Natural killer cell (primary cell): ENCODE measurements around the gene TGFBR2. TPM values are rescaled to one million over a fixed set of nuclear protein-coding genes. Genes with fewer than 3 reads are reported as not detected.

Experiments used
- ATAC-seq, 3 donors: fragments of 150-1000 bp in 2 of 3; fragments of 200-7000 bp in 1 of 3; cut with Tn5 transposase; 1 replicate in 1 of 3; 2 replicates in 2 of 3; pipeline ENCODE4 v1.10.0; 2021; ENCODE audit warnings: mild to moderate bottlenecking in 2 of 3, moderate library complexity in 2 of 3
- DNase-seq, 2 donors: peaks; one replicate each; pipeline versions ENCODE4 v3.0.0 to v3.0.0-alpha.2; 2013 to 2021; ENCODE audit warnings: mixed read lengths in 1 of 2
- H3K27ac ChIP-seq: one replicate; pipeline ENCODE4 v1.5.1; 2013; ENCODE audit warnings: mild to moderate bottlenecking, low read length
- H3K27me3 ChIP-seq: one replicate; pipeline ENCODE4 v1.6.1; 2013; ENCODE audit warnings: low read length; ENCODE audit not compliant: control insufficient read depth, insufficient read depth
- H3K36me3 ChIP-seq: one replicate; pipeline ENCODE4 v1.6.1; 2013; ENCODE audit warnings: low read length; ENCODE audit not compliant: control insufficient read depth, insufficient read depth
- H3K4me1 ChIP-seq: one replicate; pipeline ENCODE4 v1.6.1; 2013; ENCODE audit warnings: low read length; ENCODE audit not compliant: control insufficient read depth, insufficient read depth
- H3K4me3 ChIP-seq: one replicate; pipeline ENCODE4 v1.5.1; 2013; ENCODE audit warnings: low read length
- H3K9me3 ChIP-seq: one replicate; pipeline ENCODE4 v1.6.1; 2013; ENCODE audit warnings: low read length; ENCODE audit not compliant: control insufficient read depth, insufficient read depth
- H3K27ac Mint-ChIP-seq, 2 donors: one replicate each; pipeline ENCODE4 v1.8.0; 2022; ENCODE audit warnings: mild to moderate bottlenecking in 2 of 2, mixed read lengths in 2 of 2, moderate library complexity in 1 of 2
- H3K27me3 Mint-ChIP-seq, 2 donors: one replicate each; pipeline ENCODE4 v1.8.0; 2022; ENCODE audit warnings: low read depth in 2 of 2, mixed read lengths in 2 of 2
- H3K36me3 Mint-ChIP-seq: one replicate; pipeline ENCODE4 v1.8.0; 2022; ENCODE audit warnings: mixed read lengths
- H3K4me1 Mint-ChIP-seq, 2 donors: one replicate each; pipeline ENCODE4 v1.8.0; 2022; ENCODE audit warnings: mixed read lengths in 2 of 2
- H3K4me3 Mint-ChIP-seq: one replicate; pipeline ENCODE4 v1.8.0; 2022; ENCODE audit warnings: mild to moderate bottlenecking, moderate library complexity, mixed read lengths
- H3K9me3 Mint-ChIP-seq, 2 donors: one replicate each; pipeline ENCODE4 v1.8.0; 2022; ENCODE audit warnings: mixed read lengths in 2 of 2
- CTCF ChIP-seq: fragments of 200-600 bp; IDR thresholded peaks from one replicate; pipeline ENCODE4 v1.8.0; 2022; ENCODE audit warnings: antibody characterized with exemption
- WGBS: methylation state at CpG from one replicate; pipeline ENCODE4 v1.1.7; 2013; ENCODE audit warnings: missing lambda C conversion rate; ENCODE audit not compliant: insufficient coverage; 5-methylcytosine and 5-hydroxymethylcytosine counted together
- intact Hi-C: fragments of 100-400 bp; cut with micrococcal nuclease; formaldehyde crosslinking; loops from one replicate; pipeline ENCODE4 v1.14.2; 2022
- total RNA-seq, 4 donors: library from RNA; stranded (reverse); fragments of 120-200 nt in 1 of 4; gene quantifications; one replicate each; pipeline versions ENCODE4 v1.2.3 to v1.2.4, GENCODE V29; 2013 to 2022

TGFBR2 gene
- total RNA-seq, 3 donors from 2014 or later (not counting 1 experiment from before 2014, with no cell fraction given): 70.4 to 113 (median 99.3) TPM

- no peak for TF ChIP-seq CTCF
- Histone ChIP-seq H3K4me3 (no peak overlapping the region), H3K36me3 (peaks cover 82% of the 10 kb centered on the region), H3K4me1 (peaks cover 10% of the 10 kb centered on the region), H3K9me3 (no peaks in the 10 kb centered on the region), H3K27ac (no peak overlapping the region), H3K27me3 (no peaks in the 10 kb centered on the region)
- Mint-ChIP-seq H3K27me3 (no peaks in the 10 kb centered on the region), H3K4me1 (peaks cover 79 to 88% of the 10 kb centered on the region in 2 donors), H3K9me3 (no peaks in the 10 kb centered on the region), H3K36me3 (peaks cover 43% of the 10 kb centered on the region), H3K27ac (peak overlapping the region; percentile 80 to 84), H3K4me3 (no peak overlapping the region)
- DNase-seq: no peak
- intact Hi-C loops: no loop called here
- 96% methylated on average over 4 of the region's 4 CpGs for WGBS
- ATAC-seq: no peak
Observed at GRCh38 chr3:30676424-30677346, 70.3 kb downstream of the TGFBR2 start.

GRCh38 chr3:30677347-30677685 is 70.9 kb downstream of the TGFBR2 start:
- H3K27ac ChIP-seq: no peak overlapping the region

DNA sequence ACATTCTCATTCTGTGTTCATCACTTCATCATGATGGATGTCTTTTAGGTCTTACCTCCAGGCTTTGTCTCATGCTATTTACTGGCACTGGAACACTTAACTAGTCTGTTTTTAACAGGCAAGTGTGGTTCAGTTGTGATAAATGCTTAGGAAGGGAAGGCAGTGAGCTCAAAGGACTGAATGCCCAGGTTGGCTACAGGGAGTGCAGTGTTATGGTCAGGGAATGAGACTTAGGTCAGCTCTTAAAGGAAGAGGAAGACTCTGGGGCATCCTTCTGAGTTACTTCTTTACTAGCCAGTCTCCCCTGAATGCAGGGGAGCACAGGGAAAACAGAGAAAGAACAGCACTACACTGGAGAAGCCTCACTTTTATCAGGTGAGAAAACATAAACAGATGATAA is 72.6 kb downstream of the TGFBR2 start:
- Mint-ChIP-seq H3K4me3 (no peak overlapping the region), H3K27me3 (no peaks in the 10 kb centered on the region), H3K27ac (peak overlapping the region; percentile 72 to 84), H3K4me1 (peaks cover 82 to 87% of the 10 kb centered on the region in 2 donors), H3K36me3 (peaks cover 34% of the 10 kb centered on the region), H3K9me3 (no peaks in the 10 kb centered on the region)
- Histone ChIP-seq H3K36me3 (peaks cover 68% of the 10 kb centered on the region), H3K9me3 (no peaks in the 10 kb centered on the region), H3K27me3 (no peaks in the 10 kb centered on the region), H3K27ac (no peak overlapping the region), H3K4me3 (no peak overlapping the region), H3K4me1 (peaks cover 17% of the 10 kb centered on the region)
- intact Hi-C loops: no loop called here
- DNase-seq: no peak
- ATAC-seq: no peak
- no peak for TF ChIP-seq CTCF

More at GRCh38 chr3:30677347-30677685, 70.9 kb downstream of the TGFBR2 start:
- Histone ChIP-seq H3K4me1 (peaks cover 12% of the 10 kb centered on the region), H3K27me3 (no peaks in the 10 kb centered on the region), H3K9me3 (no peaks in the 10 kb centered on the region), H3K4me3 (no peak overlapping the region), H3K36me3 (peaks cover 76% of the 10 kb centered on the region)
- H3K4me1 Mint-ChIP-seq: peaks cover 84 to 88% of the 10 kb centered on the region in 2 donors
- WGBS: 98% methylated on average over 8 of the region's 8 CpGs
- ATAC-seq (no peak), DNase-seq (no peak)
- H3K36me3 Mint-ChIP-seq: peaks cover 41% of the 10 kb centered on the region
- no peak overlapping the region for H3K4me3 Mint-ChIP-seq
- H3K27ac Mint-ChIP-seq: peak overlapping the region; percentile 80 to 84
- H3K9me3 Mint-ChIP-seq: no peaks in the 10 kb centered on the region
- TF ChIP-seq CTCF: no peak
- intact Hi-C loops: no loop called here
- H3K27me3 Mint-ChIP-seq: no peaks in the 10 kb centered on the region
